D341Med (cell line): Measurements from ENCODE around the gene CEACAM18.
"Not testable (repeated sequence)": the region's sequence is repeated elsewhere in the genome, so short reads cannot be mapped to it uniquely, and the experiment has no call there.

Experiments used
- DNase-seq: peaks from one replicate; pipeline ENCODE4 v3.0.0; 2012; ENCODE audit warnings: low spot score

CEACAM18 gene

GRCh38 chr19:51461723-51462161 lies 16.6 kb upstream of the CEACAM18 start:
- DNase-seq = no peak

- DNase-seq = no peak
Observed at GRCh38 chr19:51462276-51462675, 16.1 kb upstream of the CEACAM18 start.

GRCh38 chr19:51462681-51463080 lies 15.7 kb upstream of the CEACAM18 start:
- DNase-seq = no peak

GRCh38 chr19:51463976-51464581 lies 14.3 kb upstream of the CEACAM18 start:
- DNase-seq = not testable (repeated sequence)

GRCh38 chr19:51466723-51467122 lies 11.6 kb upstream of the CEACAM18 start:
- no peak for DNase-seq

GRCh38 chr19:51467864-51468544 lies 10.3 kb upstream of the CEACAM18 start:
- DNase-seq = no peak

GRCh38 chr19:51468545-51468920 lies 9.8 kb upstream of the CEACAM18 start:
- no peak for DNase-seq

GRCh38 chr19:51469162-51469561 lies 9.2 kb upstream of the CEACAM18 start:
- DNase-seq = no peak

GRCh38 chr19:51469629-51470028 lies 8.7 kb upstream of the CEACAM18 start:
- no peak for DNase-seq

- no peak for DNase-seq
Observed at GRCh38 chr19:51470966-51471365, 7.4 kb upstream of the CEACAM18 start.

GRCh38 chr19:51471527-51471926 lies 6.8 kb upstream of the CEACAM18 start:
- no peak for DNase-seq

- DNase-seq = no peak
Observed at GRCh38 chr19:51472607-51473006, 5.7 kb upstream of the CEACAM18 start.

GRCh38 chr19:51473009-51473707 lies 5.2 kb upstream of the CEACAM18 start:
- DNase-seq = peak; percentile 81

- DNase-seq = no peak
Observed at GRCh38 chr19:51476164-51476563, 2.2 kb upstream of the CEACAM18 start.

- DNase-seq = no peak
Observed at GRCh38 chr19:51477344-51477743, 995 bp upstream of the CEACAM18 start.

GRCh38 chr19:51479531-51480331 lies 1.4 kb downstream of the CEACAM18 start:
- DNase-seq = no peak

- no peak for DNase-seq
Observed at GRCh38 chr19:51480590-51480989, 2.3 kb downstream of the CEACAM18 start.

- no peak for DNase-seq
Observed at GRCh38 chr19:51485960-51486660, 7.8 kb downstream of the CEACAM18 start.

GRCh38 chr19:51488491-51488890 lies 10.2 kb downstream of the CEACAM18 start:
- DNase-seq = no peak

GRCh38 chr19:51489113-51489512 lies 10.8 kb downstream of the CEACAM18 start:
- DNase-seq = no peak

GRCh38 chr19:51490676-51491075 lies 12.3 kb downstream of the CEACAM18 start:
- no peak for DNase-seq

- no peak for DNase-seq
Observed at GRCh38 chr19:51491586-51491985, 13.2 kb downstream of the CEACAM18 start.
